GM12878 (cell line): ENCODE results near the gene FHIP1B. TPM values are rescaled to one million over a fixed set of nuclear protein-coding genes. Genes with fewer than 3 reads are reported as not detected.

Source experiments
- ATAC-seq: fragments of 200-7000 bp; cut with Tn5 transposase; 3 replicates; pipeline ENCODE4 v1.9.1; 2020; ENCODE audit warnings: mild to moderate bottlenecking, moderate library complexity
- Bru-seq: library from RNA; stranded (reverse); fragments of 400-500 nt; gene quantifications from one replicate; lab custom pipeline; 2021; lab: Mats Ljungman, UMichigan
- BruChase-seq, 2 experiments: library from RNA; stranded (reverse); fragments of 400-500 nt; gene quantifications; one replicate each; lab custom pipeline; 2021; lab: Mats Ljungman, UMichigan
- BruUV-seq: library from RNA; stranded (reverse); fragments of 400-500 nt; replicated peaks from 2 replicates; lab custom pipeline; 2021; lab: Mats Ljungman, UMichigan
- CTCF ChIA-PET: fragments of 300-600 bp; sonication (Branson Sonifier 250); formaldehyde crosslinking; extraction: SDS; loops from one replicate; lab custom pipeline; 2021; ENCODE audit warnings: inconsistent platforms; lab: Yijun Ruan, JAX
- POLR2A ChIA-PET: fragments of 350-600 bp; formaldehyde crosslinking; extraction: SDS; loops from one replicate; lab custom pipeline; 2021; ENCODE audit warnings: inconsistent platforms; lab: Charles Lee
- RAD21 ChIA-PET: fragments of 300-600 bp; sonication (Branson Sonifier 250); formaldehyde crosslinking; loops from one replicate; lab custom pipeline; 2023; ENCODE audit warnings: antibody characterized with exemption; ENCODE audit not compliant: unreplicated experiment; lab: Charles Lee
- SMC1A ChIA-PET: fragments of 300-600 bp; sonication (Branson Sonifier 250); formaldehyde crosslinking; loops from one replicate; lab custom pipeline; 2023; ENCODE audit not compliant: unreplicated experiment, uncharacterized antibody; lab: Charles Lee
- DNase-seq: peaks from one replicate; pipeline ENCODE4 v3.0.0-alpha.2; 2011; ENCODE audit warnings: low read depth, low spot score
- FAIRE-seq: peaks from 3 replicates; lab custom pipeline; 2011; peaks lifted over from hg19 to GRCh38; lab: Jason Lieb, UNC
- H2AFZ ChIP-seq: 2 replicates; pipeline ENCODE4 v1.6.0; 2011; ENCODE audit warnings: low read depth, low read length, control low read depth; ENCODE audit not compliant: control insufficient read depth
- H3K27ac ChIP-seq: 2 replicates; pipeline ENCODE4 v1.5.1; 2011; ENCODE audit warnings: control low read depth; ENCODE audit not compliant: control insufficient read depth, insufficient read depth
- H3K27me3 ChIP-seq, 2 experiments: replicated peaks in 1 of 2; 2 replicates each; pipeline versions ENCODE4 v1.6.0 to v1.6.1; 2011; ENCODE audit warnings: low read length in 1 of 2; ENCODE audit not compliant: control insufficient read depth in 2 of 2, insufficient read depth in 2 of 2
- H3K36me3 ChIP-seq, 2 experiments: 2 replicates each; pipeline ENCODE4 v1.5.1; 2011; ENCODE audit warnings: low read length in 1 of 2; ENCODE audit not compliant: control insufficient read depth in 2 of 2, insufficient read depth in 2 of 2
- H3K4me1 ChIP-seq: 2 replicates; pipeline ENCODE4 v1.6.1; 2011; ENCODE audit warnings: mild to moderate bottlenecking, low read length, moderate library complexity, mixed read lengths; ENCODE audit not compliant: control insufficient read depth, insufficient read depth
- H3K4me2 ChIP-seq: 2 replicates; pipeline ENCODE4 v1.6.0; 2011; ENCODE audit warnings: control low read depth; ENCODE audit not compliant: control insufficient read depth, insufficient read depth
- H3K4me3 ChIP-seq: fragments of 200-600 bp; sonication (generic); 2 replicates; pipeline ENCODE4 v1.5.1; 2016
- H3K79me2 ChIP-seq: 2 replicates; pipeline ENCODE4 v1.6.0; 2011; ENCODE audit warnings: low read length; ENCODE audit not compliant: control insufficient read depth, insufficient read depth
- H3K9ac ChIP-seq: 2 replicates; pipeline ENCODE4 v1.8.0; 2011; ENCODE audit warnings: low read length, control low read depth, mixed read lengths; ENCODE audit not compliant: control insufficient read depth, insufficient read depth
- H3K9me3 ChIP-seq: replicated peaks from 3 replicates; pipeline ENCODE4 v1.5.1; 2011; ENCODE audit warnings: mild to moderate bottlenecking, low read length; ENCODE audit not compliant: control insufficient read depth, insufficient read depth
- H4K20me1 ChIP-seq: 2 replicates; pipeline ENCODE4 v1.6.0; 2011; ENCODE audit not compliant: control insufficient read depth, insufficient read depth
- CEBPZ ChIP-seq: fragments of 150-350 bp; IDR thresholded peaks from 2 replicates; pipeline ENCODE4 v1.6.1; 2016; ENCODE audit warnings: low read depth, low read length
- MTA3 ChIP-seq: IDR thresholded peaks from 2 replicates; pipeline ENCODE4 v1.6.1; 2012; ENCODE audit warnings: low read length, inconsistent platforms, borderline replicate concordance
- MYB ChIP-seq: fragments of 150-350 bp; IDR thresholded peaks from 2 replicates; pipeline ENCODE4 v1.6.1; 2014; ENCODE audit warnings: mild to moderate bottlenecking, low read depth, low read length, borderline replicate concordance
- NBN ChIP-seq: fragments of 450-650 bp; IDR thresholded peaks from 2 replicates; pipeline ENCODE4 v1.6.1; 2016
- POLR2A ChIP-seq: IDR thresholded peaks from 2 replicates; pipeline ENCODE4 v1.6.1; 2011; ENCODE audit warnings: low read depth, mild to moderate bottlenecking, low read length
- RFX5 ChIP-seq: IDR thresholded peaks from 2 replicates; pipeline ENCODE4 v1.6.1; 2011; ENCODE audit warnings: low read depth, low read length, improper control_type of control experiment
- SIN3A ChIP-seq: IDR thresholded peaks from 2 replicates; pipeline ENCODE4 v1.6.1; 2012; ENCODE audit warnings: low read depth, low read length, improper control_type of control experiment
- STAT1 ChIP-seq: fragments of 450-650 bp; conservative IDR thresholded peaks from 2 replicates; pipeline ENCODE4 v1.6.1; 2014; ENCODE audit warnings: antibody characterized with exemption, mild to moderate bottlenecking
- TCF7 ChIP-seq: IDR thresholded peaks from 2 replicates; pipeline ENCODE4 v1.6.1; 2014; ENCODE audit warnings: antibody characterized with exemption, borderline replicate concordance
- WGBS: methylation state at CpG from one replicate; pipeline ENCODE4 v1.1.6; 2016; ENCODE audit warnings: low lambda C conversion rate; ENCODE audit not compliant: insufficient replicate concordance, insufficient coverage; ENCODE audit errors: missing lambda C conversion rate; 5-methylcytosine and 5-hydroxymethylcytosine counted together
- in situ Hi-C: fragments of 300-500 bp; cut with MboI; formaldehyde crosslinking; loops from 9 replicates; pipeline ENCODE4 v1.14.3; 2018; ENCODE audit warnings: mixed read lengths
- intact Hi-C: fragments of 100-400 bp; cut with micrococcal nuclease; formaldehyde crosslinking; loops from one replicate; pipeline ENCODE4 v1.14.2; 2022; ENCODE audit not compliant: unreplicated experiment
- long read RNA-seq, 2 experiments: library from polyadenylated mRNA; unstranded; transcript quantifications; one replicate each; pipeline ENCODE4 v2.0.0, GENCODE V29; 2019 to 2020
- polyA minus RNA-seq, 3 experiments: library from RNA; depleted of rRNA, polyadenylated mRNA; stranded (reverse); fragments of >200 nt; gene quantifications; 2 replicates each; pipeline ENCODE4 v1.2.3, GENCODE V29; 2011
- polyA plus RNA-seq, 11 experiments: library from polyadenylated mRNA; depleted of rRNA in 4 of 11; unstranded in 6 of 11; stranded (reverse) in 5 of 11; fragments of >200 nt; fragmentation: Nextera tagmentation in 4 of 11; fragmentation: Illumina TruSeq in 1 of 11; extraction: Ambion mirVana in 4 of 11; extraction: Trizol in 1 of 11; gene quantifications; 1 replicate in 1 of 11; 2 replicates in 10 of 11; pipeline versions ENCODE4 v1.2.1 to v1.2.3, GENCODE V29; 2011 to 2016; ENCODE audit warnings: inconsistent platforms in 2 of 11, missing spikeins in 2 of 11, low read depth in 1 of 11
- total RNA-seq, 4 experiments: library from RNA; depleted of rRNA in 3 of 4; stranded (reverse); fragments of >200 nt in 3 of 4; fragmentation: Illumina TruSeq in 1 of 4; extraction: Trizol in 1 of 4; gene quantifications; 2 replicates each; pipeline versions ENCODE4 v1.2.1 to v1.2.3, GENCODE V29; 2013 to 2021
- TF ChIP-seq, protein P1 (sequence below): fragments of 450-650 bp; conservative IDR thresholded peaks from 2 replicates; pipeline ENCODE4 v1.6.1; 2017; ENCODE audit warnings: mild to moderate bottlenecking, moderate library complexity
- TF ChIP-seq, protein P2 (sequence below): fragments of 450-650 bp; IDR thresholded peaks from 2 replicates; pipeline ENCODE4 v1.6.1; 2016; ENCODE audit warnings: mild to moderate bottlenecking

FHIP1B gene
- 44.9 and 53.5 TPM in 2 replicates for total RNA-seq (2013; cell fraction: nucleolus; rRNA removed)
- total RNA-seq (2014; rRNA removed) (12.0 and 16.0 TPM in 2 replicates), total RNA-seq (2014; rRNA removed; fragmentation: Illumina TruSeq; extraction: Trizol) (7.4 and 8.8 TPM in 2 replicates), total RNA-seq (2021) (14.9 and 17.0 TPM in 2 replicates), polyA plus RNA-seq (2011; rRNA removed) (18.1 and 28.1 TPM in 2 replicates), polyA plus RNA-seq (2014; fragmentation: Illumina TruSeq; extraction: Trizol) (7.7 and 11.6 TPM in 2 replicates), polyA plus RNA-seq (2014; fragmentation: Nextera tagmentation; extraction: Ambion mirVana) (1 to 10 TPM in 1 of 2 experiments, under 1 TPM in 1; 0.90 to 1.3 TPM), polyA plus RNA-seq (2014; rRNA removed) (24.6 and 25.3 TPM in 2 replicates), polyA plus RNA-seq (2016; fragmentation: Nextera tagmentation; extraction: Ambion mirVana) (10 to 100 TPM in 1 of 2 experiments, 1 to 10 TPM in 1; 7.8 to 10.7 TPM), polyA minus RNA-seq (2011; rRNA and poly(A)+ RNA removed) (29.3 and 35.3 TPM in 2 replicates), Bru-seq, nascent RNA (percentile 84 among the genes with signal in this experiment), BruChase-seq, experiment 1, labeled RNA remaining after a 6-hour chase (percentile 75 among the genes with signal in this experiment), BruChase-seq, experiment 2, labeled RNA remaining after a 2-hour chase (percentile 83 among the genes with signal in this experiment)
- 10.5 TPM for polyA plus RNA-seq (2011; ENCODE audit: low read depth)
- polyA plus RNA-seq (2011; cell fraction: cytosol; rRNA removed), result 38.7 and 45.4 TPM in 2 replicates
- polyA plus RNA-seq (2011; cell fraction: nucleus; rRNA removed), result 186 and 193 TPM in 2 replicates
- polyA plus RNA-seq (2012), result 12.9 and 13.4 TPM in 2 replicates
- polyA minus RNA-seq (2011; cell fraction: cytosol; rRNA and poly(A)+ RNA removed), result 6.4 and 7.8 TPM in 2 replicates
- polyA minus RNA-seq (2011; cell fraction: nucleus; rRNA and poly(A)+ RNA removed), result 41.0 and 53.2 TPM in 2 replicates
- long read RNA-seq, experiment 1, partial matches to known transcripts, result 1 of 3 reads
- long read RNA-seq, experiment 1, other reads (novel, unspliced or antisense), result 1 of 3 reads
- long read RNA-seq, experiment 2, partial matches to known transcripts, result 1 of 10 reads
- long read RNA-seq, experiment 2, other reads (novel, unspliced or antisense), result 9 of 10 reads

DNA sequence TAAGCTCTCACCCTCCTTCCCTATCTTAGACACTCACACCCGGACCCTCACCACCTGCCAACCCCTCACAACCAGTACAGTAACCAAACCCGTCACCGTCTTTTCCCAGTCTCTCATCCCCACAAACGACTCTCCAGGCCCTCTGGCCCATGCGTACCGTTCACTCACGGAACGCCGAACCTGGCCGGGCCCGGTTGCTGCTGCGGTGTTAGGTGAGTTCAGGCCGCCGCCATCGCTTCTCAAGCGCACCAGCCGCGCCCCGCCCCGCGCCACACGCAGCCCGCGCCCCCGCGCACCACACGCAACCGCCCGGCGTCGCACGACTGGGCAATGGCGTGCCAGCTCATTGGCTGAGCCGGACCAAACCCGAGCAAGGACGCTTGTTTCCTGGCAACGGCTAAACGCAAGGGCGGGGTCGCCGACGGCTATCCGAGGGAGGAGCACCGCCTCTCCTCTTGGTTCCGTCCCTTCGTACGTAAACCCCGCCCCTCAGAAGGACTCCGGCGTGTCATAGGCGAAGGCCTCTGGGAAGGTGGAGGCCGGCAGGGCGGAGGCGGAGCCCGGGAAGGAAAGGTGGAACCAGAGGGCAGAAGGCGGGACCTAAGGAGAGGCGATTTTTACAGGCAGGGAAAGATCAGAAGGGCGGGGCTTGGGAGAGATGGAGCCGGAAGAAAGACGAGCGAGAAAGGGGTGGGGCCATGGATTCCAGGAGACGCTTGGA is at the start of gene FHIP1B:
Gene FHIP1B (minus strand): TSS at position 250 of the 721 bp plus-strand sequence. CDS start 10,120 bp downstream, outside the sequence.
- H3K36me3 ChIP-seq, result no peaks in the 10 kb centered on the region
- DNase-seq, result peak; percentile 99
- in situ Hi-C loops, result no loop called here
- peak within 1 kb of the TSS; percentile 90 for H3K4me3 ChIP-seq
- BruUV-seq, result no TSS peak
- WGBS, result under 1% methylated on average over 62 of the region's 62 CpGs
- peaks cover 3% of the 10 kb centered on the region; the same call in 1 of the 2 replicates for H3K4me1 ChIP-seq
- ChIA-PET RAD21 (no interaction called here), POLR2A (interaction anchor here (1.5 to 2.1 kb wide), 2 partner anchors 247 to 373 kb away, joined by 3 to 6 read pairs; partner anchors contain the start of genes ARFIP2 and TIMM10B), CTCF (interaction anchor here (1.1 to 6.7 kb wide), 5 partner anchors 13 to 204 kb away, joined by 3 to 55 read pairs (median 4); no protein-coding TSS in a partner anchor), SMC1A (interaction anchor here (0.6 to 4.2 kb wide), 6 partner anchors 15 to 118 kb away, joined by 3 to 12 read pairs (median 3); partner anchors contain the start of gene C11orf42)
- peak within 1 kb of the TSS; percentile 78 for H3K4me2 ChIP-seq
- peak within 1 kb of the TSS; percentile 75 for H3K27ac ChIP-seq
- H3K79me2 ChIP-seq, result peaks cover 18% of the 10 kb centered on the region
- ATAC-seq, result peak; percentile 94
- H2AFZ ChIP-seq, result peak within 1 kb of the TSS; percentile 97
- H3K9ac ChIP-seq, result peak within 1 kb of the TSS; percentile 89
- no peaks in the 10 kb centered on the region for H3K27me3 ChIP-seq
- no peaks in the 10 kb centered on the region for H4K20me1 ChIP-seq
- intact Hi-C loops, result loop anchor here (10.0 kb wide), 2 partner anchors 250 to 510 kb away; partner anchors contain the start of genes ARFIP2 and TIMM10B
- FAIRE-seq, result peak; percentile 99
- no peaks in the 10 kb centered on the region for H3K9me3 ChIP-seq
- TF ChIP-seq TCF7, result no peak
- TF ChIP-seq CEBPZ, result no peak
- TF ChIP-seq NBN, result peak; percentile 59
- no peak for TF ChIP-seq MYB
- TF ChIP-seq, protein P1, sequence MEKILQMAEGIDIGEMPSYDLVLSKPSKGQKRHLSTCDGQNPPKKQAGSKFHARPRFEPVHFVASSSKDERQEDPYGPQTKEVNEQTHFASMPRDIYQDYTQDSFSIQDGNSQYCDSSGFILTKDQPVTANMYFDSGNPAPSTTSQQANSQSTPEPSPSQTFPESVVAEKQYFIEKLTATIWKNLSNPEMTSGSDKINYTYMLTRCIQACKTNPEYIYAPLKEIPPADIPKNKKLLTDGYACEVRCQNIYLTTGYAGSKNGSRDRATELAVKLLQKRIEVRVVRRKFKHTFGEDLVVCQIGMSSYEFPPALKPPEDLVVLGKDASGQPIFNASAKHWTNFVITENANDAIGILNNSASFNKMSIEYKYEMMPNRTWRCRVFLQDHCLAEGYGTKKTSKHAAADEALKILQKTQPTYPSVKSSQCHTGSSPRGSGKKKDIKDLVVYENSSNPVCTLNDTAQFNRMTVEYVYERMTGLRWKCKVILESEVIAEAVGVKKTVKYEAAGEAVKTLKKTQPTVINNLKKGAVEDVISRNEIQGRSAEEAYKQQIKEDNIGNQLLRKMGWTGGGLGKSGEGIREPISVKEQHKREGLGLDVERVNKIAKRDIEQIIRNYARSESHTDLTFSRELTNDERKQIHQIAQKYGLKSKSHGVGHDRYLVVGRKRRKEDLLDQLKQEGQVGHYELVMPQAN, result peak; percentile 86
- 0 out of 2 replicates have a peak, but pooled peaks have one; percentile 65 for TF ChIP-seq STAT1
- TF ChIP-seq SIN3A, result no peak
- TF ChIP-seq POLR2A, result peak; percentile 83
- TF ChIP-seq, protein P2, sequence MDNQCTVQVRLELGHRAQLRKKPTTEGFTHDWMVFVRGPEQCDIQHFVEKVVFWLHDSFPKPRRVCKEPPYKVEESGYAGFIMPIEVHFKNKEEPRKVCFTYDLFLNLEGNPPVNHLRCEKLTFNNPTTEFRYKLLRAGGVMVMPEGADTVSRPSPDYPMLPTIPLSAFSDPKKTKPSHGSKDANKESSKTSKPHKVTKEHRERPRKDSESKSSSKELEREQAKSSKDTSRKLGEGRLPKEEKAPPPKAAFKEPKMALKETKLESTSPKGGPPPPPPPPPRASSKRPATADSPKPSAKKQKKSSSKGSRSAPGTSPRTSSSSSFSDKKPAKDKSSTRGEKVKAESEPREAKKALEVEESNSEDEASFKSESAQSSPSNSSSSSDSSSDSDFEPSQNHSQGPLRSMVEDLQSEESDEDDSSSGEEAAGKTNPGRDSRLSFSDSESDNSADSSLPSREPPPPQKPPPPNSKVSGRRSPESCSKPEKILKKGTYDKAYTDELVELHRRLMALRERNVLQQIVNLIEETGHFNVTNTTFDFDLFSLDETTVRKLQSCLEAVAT, result peak; percentile 65; the same call in 1 of the 2 replicates
- TF ChIP-seq RFX5, result peak; percentile 66; the same call in 1 of the 2 replicates
- no peak for TF ChIP-seq MTA3
